Measurements from ENCODE around the gene DLG1. TPM values are rescaled to one million over a fixed set of nuclear protein-coding genes. Genes with fewer than 3 reads are reported as not detected.

Gene DLG1
- total RNA-seq, 1 donor from 2014 or later: 138 TPM

DNA sequence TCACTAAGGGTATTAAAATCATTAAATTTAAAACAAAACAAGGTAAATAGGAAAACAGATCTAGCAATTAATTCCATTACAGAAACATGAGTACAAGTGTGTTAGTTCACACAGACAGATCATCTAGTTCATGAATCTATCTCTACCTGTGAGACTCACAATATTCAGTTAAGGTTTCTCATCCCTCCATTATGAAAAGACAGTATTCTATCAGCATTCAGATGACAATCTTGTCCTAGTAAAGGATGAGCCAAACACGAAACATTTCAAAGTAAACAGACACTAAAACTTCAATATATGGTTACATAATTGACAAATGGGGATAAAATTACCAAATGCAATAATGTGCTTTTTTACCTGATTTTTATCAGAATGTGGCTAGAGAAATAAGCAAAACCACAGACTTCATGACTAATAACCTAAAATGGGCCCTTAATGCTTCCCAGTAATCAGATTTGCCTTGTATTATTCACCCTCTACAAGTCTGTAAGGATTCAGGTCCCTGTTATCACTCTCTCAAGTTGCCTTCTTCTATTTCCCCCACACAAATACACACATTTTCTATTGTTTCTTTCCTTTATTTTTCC is 126.8 kb downstream of the DLG1 start:
- H4K20me1 ChIP-seq (ENCODE audit: low read depth): peaks cover 41% of the 10 kb centered on the region
- H3K79me2 ChIP-seq (ENCODE audit: low read depth): peaks cover 83% of the 10 kb centered on the region
- H3K4me3 Mint-ChIP-seq: no peak overlapping the region
- H3K27me3 ChIP-seq: no peaks in the 10 kb centered on the region
- H3F3A ChIP-seq (ENCODE audit: low read depth): peaks cover 7% of the 10 kb centered on the region
- no peak overlapping the region for H3K27ac Mint-ChIP-seq
- H3K4me2 ChIP-seq: no peak overlapping the region
- DNase-seq (ENCODE audit: low spot score): no peak
- TF ChIP-seq EZH2 (IDR thresholded peaks at IDR 0.05): no peak
- no peak for TF ChIP-seq EZH2phosphoT487 (IDR thresholded peaks at IDR 0.05)
- TF ChIP-seq, protein P1, sequence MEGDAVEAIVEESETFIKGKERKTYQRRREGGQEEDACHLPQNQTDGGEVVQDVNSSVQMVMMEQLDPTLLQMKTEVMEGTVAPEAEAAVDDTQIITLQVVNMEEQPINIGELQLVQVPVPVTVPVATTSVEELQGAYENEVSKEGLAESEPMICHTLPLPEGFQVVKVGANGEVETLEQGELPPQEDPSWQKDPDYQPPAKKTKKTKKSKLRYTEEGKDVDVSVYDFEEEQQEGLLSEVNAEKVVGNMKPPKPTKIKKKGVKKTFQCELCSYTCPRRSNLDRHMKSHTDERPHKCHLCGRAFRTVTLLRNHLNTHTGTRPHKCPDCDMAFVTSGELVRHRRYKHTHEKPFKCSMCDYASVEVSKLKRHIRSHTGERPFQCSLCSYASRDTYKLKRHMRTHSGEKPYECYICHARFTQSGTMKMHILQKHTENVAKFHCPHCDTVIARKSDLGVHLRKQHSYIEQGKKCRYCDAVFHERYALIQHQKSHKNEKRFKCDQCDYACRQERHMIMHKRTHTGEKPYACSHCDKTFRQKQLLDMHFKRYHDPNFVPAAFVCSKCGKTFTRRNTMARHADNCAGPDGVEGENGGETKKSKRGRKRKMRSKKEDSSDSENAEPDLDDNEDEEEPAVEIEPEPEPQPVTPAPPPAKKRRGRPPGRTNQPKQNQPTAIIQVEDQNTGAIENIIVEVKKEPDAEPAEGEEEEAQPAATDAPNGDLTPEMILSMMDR (IDR thresholded peaks at IDR 0.05): no peak
- no peak overlapping the region for H3K9ac ChIP-seq
- no peaks in the 10 kb centered on the region for H3K9me3 ChIP-seq (ENCODE audit: low read depth)
- no peak overlapping the region for H3K4me3 ChIP-seq
- no peaks in the 10 kb centered on the region for H3K4me1 ChIP-seq
- peaks cover 10% of the 10 kb centered on the region for H3K36me3 Mint-ChIP-seq
- H3K27ac ChIP-seq: no peak overlapping the region
- no peak overlapping the region for H2AFZ ChIP-seq (replicated peaks)
- no peaks in the 10 kb centered on the region for H3K27me3 Mint-ChIP-seq (ENCODE audit: insufficient read depth, low read depth)
- no peaks in the 10 kb centered on the region for H3K36me3 ChIP-seq
- peaks cover 10% of the 10 kb centered on the region for H3K4me1 Mint-ChIP-seq
- no peaks in the 10 kb centered on the region for H3K9me3 Mint-ChIP-seq

DNA sequence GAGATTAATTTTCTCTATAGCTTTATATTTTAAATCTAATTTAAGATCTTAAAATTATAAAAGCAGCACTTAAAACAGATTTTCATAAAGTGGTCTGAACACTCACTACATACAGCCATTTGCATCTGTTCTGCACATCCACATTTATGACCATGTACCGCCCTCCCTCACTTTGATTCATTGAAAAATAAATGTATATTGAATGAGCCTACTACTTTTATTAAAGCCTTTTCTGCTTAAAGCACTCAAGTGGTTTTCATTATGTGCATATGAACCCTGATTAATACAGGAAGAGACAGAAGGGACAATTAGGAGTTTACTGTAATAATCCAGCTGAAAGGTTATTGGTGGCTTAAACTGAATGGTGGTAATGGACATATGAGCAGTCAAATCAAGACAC is 129.4 kb downstream of the DLG1 start:
- H3K36me3 ChIP-seq: no peaks in the 10 kb centered on the region
- Mint-ChIP-seq H3K9me3 (no peaks in the 10 kb centered on the region), H3K4me1 (peaks cover 10% of the 10 kb centered on the region), H3K27me3 (ENCODE audit: insufficient read depth, low read depth) (no peaks in the 10 kb centered on the region), H3K27ac (no peak overlapping the region), H3K36me3 (peaks cover 22% of the 10 kb centered on the region), H3K4me3 (no peak overlapping the region)
- H2AFZ ChIP-seq (replicated peaks): no peak overlapping the region
- H3F3A ChIP-seq (ENCODE audit: low read depth): peaks cover 7% of the 10 kb centered on the region
- H3K9ac ChIP-seq: no peak overlapping the region
- no peak overlapping the region for H3K4me2 ChIP-seq
- TF ChIP-seq EZH2 (IDR thresholded peaks at IDR 0.05): no peak
- no peak for TF ChIP-seq EZH2phosphoT487 (IDR thresholded peaks at IDR 0.05)
- TF ChIP-seq, protein P1 (IDR thresholded peaks at IDR 0.05): no peak
- DNase-seq (ENCODE audit: low spot score): no peak
- H3K27ac ChIP-seq: no peak overlapping the region
- peaks cover 32% of the 10 kb centered on the region for H4K20me1 ChIP-seq (ENCODE audit: low read depth)
- H3K4me3 ChIP-seq: no peak overlapping the region
- H3K4me1 ChIP-seq: no peaks in the 10 kb centered on the region
- no peaks in the 10 kb centered on the region for H3K27me3 ChIP-seq
- no peaks in the 10 kb centered on the region for H3K9me3 ChIP-seq (ENCODE audit: low read depth)
- H3K79me2 ChIP-seq (ENCODE audit: low read depth): peaks cover 85% of the 10 kb centered on the region

DNA sequence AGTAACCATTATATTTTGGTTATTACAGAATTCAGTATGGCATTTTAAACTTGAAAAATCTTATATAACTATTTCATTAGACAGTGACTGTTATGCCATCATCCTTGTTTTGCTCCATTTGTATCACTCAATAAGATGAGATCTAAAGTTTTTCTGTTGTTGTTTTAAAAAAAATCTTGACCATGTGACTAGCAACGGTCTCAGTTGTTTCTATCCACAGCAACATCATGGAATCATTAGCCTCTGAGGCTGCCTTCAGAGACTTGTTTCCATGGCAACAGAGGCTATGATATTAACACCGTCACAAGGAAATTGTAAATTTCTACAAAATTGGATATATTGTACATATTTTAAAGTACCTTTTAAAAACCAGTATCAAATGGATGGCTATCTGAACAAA is 129.8 kb downstream of the DLG1 start:
- H3K9ac ChIP-seq: no peak overlapping the region
- H4K20me1 ChIP-seq (ENCODE audit: low read depth): peaks cover 29% of the 10 kb centered on the region
- H3K27ac ChIP-seq: no peak overlapping the region
- no peak for TF ChIP-seq EZH2phosphoT487 (IDR thresholded peaks at IDR 0.05)
- no peak for TF ChIP-seq EZH2 (IDR thresholded peaks at IDR 0.05)
- TF ChIP-seq, protein P1 (IDR thresholded peaks at IDR 0.05): no peak
- Mint-ChIP-seq H3K27ac (no peak overlapping the region), H3K36me3 (peaks cover 22% of the 10 kb centered on the region), H3K27me3 (ENCODE audit: insufficient read depth, low read depth) (no peaks in the 10 kb centered on the region), H3K9me3 (no peaks in the 10 kb centered on the region), H3K4me3 (no peak overlapping the region), H3K4me1 (peaks cover 10% of the 10 kb centered on the region)
- H3K27me3 ChIP-seq: no peaks in the 10 kb centered on the region
- peaks cover 7% of the 10 kb centered on the region for H3F3A ChIP-seq (ENCODE audit: low read depth)
- H3K36me3 ChIP-seq: no peaks in the 10 kb centered on the region
- DNase-seq (ENCODE audit: low spot score): peak; percentile 43
- H3K4me2 ChIP-seq: no peak overlapping the region
- no peaks in the 10 kb centered on the region for H3K9me3 ChIP-seq (ENCODE audit: low read depth)
- H2AFZ ChIP-seq (replicated peaks): no peak overlapping the region
- no peak overlapping the region for H3K4me3 ChIP-seq
- H3K4me1 ChIP-seq: no peaks in the 10 kb centered on the region
- peaks cover 81% of the 10 kb centered on the region for H3K79me2 ChIP-seq (ENCODE audit: low read depth)

All from neural progenitor cell (in vitro differentiated cells).